MCF 10A (cell line): ENCODE results near the gene CCDC188. TPM values are rescaled to one million over a fixed set of nuclear protein-coding genes. Genes with fewer than 3 reads are reported as not detected.

Experiments used
- BruUV-seq: library from RNA; stranded (reverse); fragments of 400-500 nt; replicated peaks from 2 replicates; lab custom pipeline; 2021; lab: Mats Ljungman, UMichigan
- CTCF ChIA-PET: fragments of 300-600 bp; sonication (Branson Sonifier 250); formaldehyde crosslinking; extraction: SDS; loops from one replicate; lab custom pipeline; 2021; ENCODE audit warnings: antibody characterized with exemption, inconsistent platforms; lab: Yijun Ruan, JAX
- POLR2A ChIA-PET: fragments of 300-600, 350-650 bp; sonication (Branson Sonifier 250); formaldehyde crosslinking; extraction: SDS; loops from one replicate; lab custom pipeline; 2020; ENCODE audit warnings: antibody characterized with exemption, inconsistent platforms; lab: Yijun Ruan, JAX
- DNase-seq: peaks from one replicate; pipeline ENCODE4 v3.0.0-alpha.2; 2018; ENCODE audit not compliant: unreplicated experiment
- H3K27ac Mint-ChIP-seq: one replicate; pipeline ENCODE4 v1.8.0; 2022; ENCODE audit warnings: mild to moderate bottlenecking, low read depth, mixed read lengths; ENCODE audit not compliant: unreplicated experiment
- H3K27me3 Mint-ChIP-seq: one replicate; pipeline ENCODE4 v1.8.0; 2022; ENCODE audit warnings: mixed read lengths; ENCODE audit not compliant: insufficient read depth, unreplicated experiment
- H3K36me3 Mint-ChIP-seq: one replicate; pipeline ENCODE4 v1.8.0; 2022; ENCODE audit warnings: mild to moderate bottlenecking, moderate library complexity, mixed read lengths; ENCODE audit not compliant: insufficient read depth, unreplicated experiment
- H3K4me1 Mint-ChIP-seq: one replicate; pipeline ENCODE4 v1.8.0; 2022; ENCODE audit warnings: mixed read lengths; ENCODE audit not compliant: insufficient read depth, unreplicated experiment
- H3K4me3 Mint-ChIP-seq: one replicate; pipeline ENCODE4 v1.8.0; 2022; ENCODE audit warnings: mild to moderate bottlenecking, moderate library complexity, mixed read lengths; ENCODE audit not compliant: unreplicated experiment
- H3K9me3 Mint-ChIP-seq: one replicate; pipeline ENCODE4 v1.8.0; 2022; ENCODE audit warnings: mixed read lengths; ENCODE audit not compliant: unreplicated experiment
- CTCF ChIP-seq: fragments of 200-600 bp; IDR thresholded peaks from one replicate; pipeline ENCODE4 v1.8.0; 2022; ENCODE audit warnings: antibody characterized with exemption, mild to moderate bottlenecking; ENCODE audit not compliant: unreplicated experiment
- intact Hi-C: fragments of 100-400 bp; cut with micrococcal nuclease; formaldehyde crosslinking; loops from 2 replicates; pipeline ENCODE4 v1.14.1; 2022
- total RNA-seq: library from RNA; stranded (reverse); gene quantifications from 2 replicates; pipeline ENCODE4 v1.2.3, GENCODE V29; 2022

CCDC188 gene
- total RNA-seq, 1 experiment from 2014 or later: 0.70 TPM

- ChIA-PET POLR2A (no interaction called here), CTCF (interaction anchor here (6.0 kb wide), 1 partner anchor 132 kb away, joined by 51 read pairs; no protein-coding TSS in a partner anchor)
- no TSS peak for BruUV-seq
- no peak overlapping the region for H3K4me3 Mint-ChIP-seq
- H3K4me1 Mint-ChIP-seq: no peaks in the 10 kb centered on the region
- H3K36me3 Mint-ChIP-seq: peaks cover 3% of the 10 kb centered on the region
- no peaks in the 10 kb centered on the region for H3K9me3 Mint-ChIP-seq
- no peaks in the 10 kb centered on the region for H3K27me3 Mint-ChIP-seq
- TF ChIP-seq CTCF: no peak
- DNase-seq: no peak
- intact Hi-C loops: no loop called here
- no peak overlapping the region for H3K27ac Mint-ChIP-seq
Measured at GRCh38 chr22:20152464-20152890, 1.6 kb upstream of the CCDC188 start.

GRCh38 chr22:20151276-20151588, 377 bp upstream of the CCDC188 start:
- no TSS peak for BruUV-seq
- Mint-ChIP-seq H3K27me3 (no peaks in the 10 kb centered on the region), H3K4me1 (no peaks in the 10 kb centered on the region), H3K4me3 (no peak overlapping the region), H3K36me3 (peaks cover 6% of the 10 kb centered on the region), H3K27ac (no peak overlapping the region), H3K9me3 (no peaks in the 10 kb centered on the region)
- intact Hi-C loops: no loop called here
- ChIA-PET POLR2A (no interaction called here), CTCF (no interaction called here)
- no peak for TF ChIP-seq CTCF
- DNase-seq: no peak

GRCh38 chr22:20149257-20150250, 1.3 kb downstream of the CCDC188 start:
- no peaks in the 10 kb centered on the region for H3K27me3 Mint-ChIP-seq
- H3K36me3 Mint-ChIP-seq: peaks cover 6% of the 10 kb centered on the region
- CTCF ChIA-PET: no interaction called here

More at GRCh38 chr22:20149257-20150250, 1.3 kb downstream of the CCDC188 start:
- no peaks in the 10 kb centered on the region for H3K9me3 Mint-ChIP-seq
- BruUV-seq: no TSS peak
- H3K27ac Mint-ChIP-seq: no peak overlapping the region
- H3K4me3 Mint-ChIP-seq: no peak overlapping the region
- no peak for TF ChIP-seq CTCF
- no peak for DNase-seq
- intact Hi-C loops: no loop called here
- POLR2A ChIA-PET: no interaction called here
- H3K4me1 Mint-ChIP-seq: no peaks in the 10 kb centered on the region
